Loucy (cell line): Measurements from ENCODE around the gene PCNT.
A peak's percentile ranks its signal among the peaks of the same experiment; 100 is the strongest.

Experiments used
- H2AFZ ChIP-seq: fragments of 200-600 bp; sonication (generic); 2 replicates; pipeline ENCODE4 v1.6.0; 2016; ENCODE audit warnings: antibody characterized with exemption, mild to moderate bottlenecking, low read length, moderate library complexity
- H3F3A ChIP-seq: fragments of 200-600 bp; 2 replicates; pipeline ENCODE4 v1.6.0; 2016; ENCODE audit warnings: antibody characterized with exemption, low read depth, mild to moderate bottlenecking
- H3K27me3 ChIP-seq: fragments of 200-600 bp; sonication (generic); 2 replicates; pipeline ENCODE4 v1.6.1; 2014; ENCODE audit warnings: low read length, mild to moderate bottlenecking; ENCODE audit not compliant: insufficient read depth, poor library complexity, severe bottlenecking
- H3K36me3 ChIP-seq: fragments of 200-600 bp; sonication (generic); 2 replicates; pipeline ENCODE4 v1.6.1; 2016; ENCODE audit warnings: low read length; ENCODE audit not compliant: insufficient read depth
- H3K4me1 ChIP-seq: fragments of 200-600 bp; sonication (generic); 2 replicates; pipeline ENCODE4 v1.5.1; 2014; ENCODE audit warnings: low read length, mild to moderate bottlenecking; ENCODE audit not compliant: insufficient read depth, poor library complexity, severe bottlenecking
- H3K4me2 ChIP-seq: fragments of 200-600 bp; sonication (generic); 2 replicates; pipeline ENCODE4 v1.6.0; 2014; ENCODE audit warnings: antibody characterized with exemption, low read length, low read depth, mild to moderate bottlenecking; ENCODE audit not compliant: poor library complexity, severe bottlenecking
- H3K4me3 ChIP-seq: fragments of 200-600 bp; sonication (generic); 2 replicates; pipeline ENCODE4 v1.5.1; 2014; ENCODE audit warnings: low read length, mild to moderate bottlenecking, mixed read lengths; ENCODE audit not compliant: poor library complexity, severe bottlenecking
- H3K79me2 ChIP-seq: fragments of 200-600 bp; sonication (generic); 2 replicates; pipeline ENCODE4 v1.6.1; 2014; ENCODE audit warnings: low read length; ENCODE audit not compliant: insufficient read depth
- H3K9ac ChIP-seq: fragments of 200-600 bp; sonication (generic); 2 replicates; pipeline ENCODE4 v1.6.0; 2014; ENCODE audit warnings: mild to moderate bottlenecking, low read depth, low read length, moderate library complexity; ENCODE audit not compliant: poor library complexity, severe bottlenecking
- H3K9me2 ChIP-seq: fragments of 200-600 bp; sonication (generic); replicated peaks from 2 replicates; pipeline ENCODE4 v1.6.1; 2016; ENCODE audit warnings: low read depth, low read length, mixed read lengths
- H3K9me3 ChIP-seq: fragments of 200-600 bp; sonication (generic); 2 replicates; pipeline ENCODE4 v1.6.1; 2014; ENCODE audit warnings: mild to moderate bottlenecking, antibody characterized with exemption, low read length, low read depth; ENCODE audit not compliant: insufficient read depth
- H4K20me1 ChIP-seq: fragments of 200-600 bp; sonication (generic); 2 replicates; pipeline ENCODE4 v1.6.0; 2014; ENCODE audit warnings: antibody characterized with exemption, low read length, mild to moderate bottlenecking; ENCODE audit not compliant: insufficient read depth, poor library complexity, severe bottlenecking
- CTCF ChIP-seq: fragments of 200-600 bp; sonication (generic); conservative IDR thresholded peaks from 2 replicates; pipeline ENCODE4 v1.5.1; 2014; ENCODE audit warnings: mild to moderate bottlenecking, antibody characterized with exemption, low read length
- EZH2phosphoT487 ChIP-seq: fragments of 200-600 bp; IDR thresholded peaks from 2 replicates; pipeline ENCODE4 v1.6.1; 2018; ENCODE audit warnings: antibody characterized with exemption, mild to moderate bottlenecking, moderate library complexity, borderline replicate concordance

The PCNT gene

GRCh38 chr21:46317710-46318463 is 6.1 kb upstream of the PCNT start:
- Histone ChIP-seq H3F3A (peaks cover 16% of the 10 kb centered on the region), H3K36me3 (no peaks in the 10 kb centered on the region; the same call in 1 of the 2 replicates), H3K9me2 (no peaks in the 10 kb centered on the region), H3K4me3 (peak overlapping the region; percentile 36), H3K9me3 (no peaks in the 10 kb centered on the region), H4K20me1 (peaks cover 19% of the 10 kb centered on the region), H2AFZ (no peak overlapping the region), H3K4me2 (peak overlapping the region; percentile 99), H3K27me3 (peaks cover 7% of the 10 kb centered on the region), H3K4me1 (peaks cover 38% of the 10 kb centered on the region), H3K9ac (peak overlapping the region; percentile 42), H3K79me2 (peaks cover 47% of the 10 kb centered on the region)
- TF ChIP-seq CTCF (no peak), EZH2phosphoT487 (no peak)

- H3K79me2 ChIP-seq, result peaks cover 53% of the 10 kb centered on the region
- no peaks in the 10 kb centered on the region for H3K9me2 ChIP-seq
- H3K9me3 ChIP-seq, result no peaks in the 10 kb centered on the region
- no peak overlapping the region for H2AFZ ChIP-seq
- TF ChIP-seq EZH2phosphoT487 (no peak), CTCF (no peak)
- H3K4me1 ChIP-seq, result peaks cover 38% of the 10 kb centered on the region
- no peaks in the 10 kb centered on the region; the same call in 1 of the 2 replicates for H3K36me3 ChIP-seq
- H3K9ac ChIP-seq, result peak overlapping the region; percentile 42
- H3K27me3 ChIP-seq, result peaks cover 12% of the 10 kb centered on the region
- peak overlapping the region; percentile 36 for H3K4me3 ChIP-seq
- H3F3A ChIP-seq, result peaks cover 16% of the 10 kb centered on the region
- H3K4me2 ChIP-seq, result peak overlapping the region; percentile 99
- peaks cover 23% of the 10 kb centered on the region for H4K20me1 ChIP-seq
Observed at GRCh38 chr21:46318464-46318845, 5.5 kb upstream of the PCNT start.

GRCh38 chr21:46319186-46319585 is 4.8 kb upstream of the PCNT start:
- Histone ChIP-seq H3K9me2 (no peaks in the 10 kb centered on the region), H3K27me3 (peaks cover 16% of the 10 kb centered on the region), H3K4me1 (peaks cover 38% of the 10 kb centered on the region), H3K4me2 (peak overlapping the region; percentile 99), H3K36me3 (no peaks in the 10 kb centered on the region; the same call in 1 of the 2 replicates), H3K9me3 (no peaks in the 10 kb centered on the region), H4K20me1 (peaks cover 25% of the 10 kb centered on the region), H3F3A (peaks cover 16% of the 10 kb centered on the region), H2AFZ (no peak overlapping the region), H3K4me3 (peak overlapping the region; percentile 36), H3K9ac (peak overlapping the region; percentile 42), H3K79me2 (peaks cover 55% of the 10 kb centered on the region)
- TF ChIP-seq CTCF, result no peak
- TF ChIP-seq EZH2phosphoT487, result no peak
